Measurements from ENCODE around the gene ACSL1. TPM values are rescaled to one million over a fixed set of nuclear protein-coding genes. Genes with fewer than 3 reads are reported as not detected.
A peak's percentile ranks its signal among the peaks of the same experiment; 100 is the strongest.

The ACSL1 gene, protein sequence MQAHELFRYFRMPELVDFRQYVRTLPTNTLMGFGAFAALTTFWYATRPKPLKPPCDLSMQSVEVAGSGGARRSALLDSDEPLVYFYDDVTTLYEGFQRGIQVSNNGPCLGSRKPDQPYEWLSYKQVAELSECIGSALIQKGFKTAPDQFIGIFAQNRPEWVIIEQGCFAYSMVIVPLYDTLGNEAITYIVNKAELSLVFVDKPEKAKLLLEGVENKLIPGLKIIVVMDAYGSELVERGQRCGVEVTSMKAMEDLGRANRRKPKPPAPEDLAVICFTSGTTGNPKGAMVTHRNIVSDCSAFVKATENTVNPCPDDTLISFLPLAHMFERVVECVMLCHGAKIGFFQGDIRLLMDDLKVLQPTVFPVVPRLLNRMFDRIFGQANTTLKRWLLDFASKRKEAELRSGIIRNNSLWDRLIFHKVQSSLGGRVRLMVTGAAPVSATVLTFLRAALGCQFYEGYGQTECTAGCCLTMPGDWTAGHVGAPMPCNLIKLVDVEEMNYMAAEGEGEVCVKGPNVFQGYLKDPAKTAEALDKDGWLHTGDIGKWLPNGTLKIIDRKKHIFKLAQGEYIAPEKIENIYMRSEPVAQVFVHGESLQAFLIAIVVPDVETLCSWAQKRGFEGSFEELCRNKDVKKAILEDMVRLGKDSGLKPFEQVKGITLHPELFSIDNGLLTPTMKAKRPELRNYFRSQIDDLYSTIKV
- total RNA-seq (17.7 and 18.9 TPM in 2 replicates), polyA plus RNA-seq (6.7 and 7.3 TPM in 2 replicates), polyA minus RNA-seq (23.8 and 29.7 TPM in 2 replicates), Bru-seq, nascent RNA (percentile 55 among the genes with signal in this experiment), BruChase-seq, experiment 1, labeled RNA remaining after a 6-hour chase (percentile 60 among the genes with signal in this experiment), BruChase-seq, experiment 2, labeled RNA remaining after a 2-hour chase (percentile 57 among the genes with signal in this experiment)
- polyA plus RNA-seq (2011; cell fraction: cytosol; rRNA removed): 8.4 and 8.8 TPM in 2 replicates
- polyA plus RNA-seq (2011; cell fraction: nucleus; rRNA removed): 13.3 and 13.9 TPM in 2 replicates
- polyA plus RNA-seq (2012): 17.0 and 23.1 TPM in 2 replicates
- 7.1 TPM for polyA minus RNA-seq (2011; cell fraction: cytosol; rRNA and poly(A)+ RNA removed)
- polyA minus RNA-seq (2011; cell fraction: nucleus; rRNA and poly(A)+ RNA removed): 9.8 and 12.3 TPM in 2 replicates
- long read RNA-seq, transcript ACSL1-201 (21 exons, 3,832 nt): major isoform, 21 of 37 reads
- long read RNA-seq, partial matches to known transcripts: 3 of 37 reads
- long read RNA-seq, other reads (novel, unspliced or antisense): 11 of 37 reads

DNA sequence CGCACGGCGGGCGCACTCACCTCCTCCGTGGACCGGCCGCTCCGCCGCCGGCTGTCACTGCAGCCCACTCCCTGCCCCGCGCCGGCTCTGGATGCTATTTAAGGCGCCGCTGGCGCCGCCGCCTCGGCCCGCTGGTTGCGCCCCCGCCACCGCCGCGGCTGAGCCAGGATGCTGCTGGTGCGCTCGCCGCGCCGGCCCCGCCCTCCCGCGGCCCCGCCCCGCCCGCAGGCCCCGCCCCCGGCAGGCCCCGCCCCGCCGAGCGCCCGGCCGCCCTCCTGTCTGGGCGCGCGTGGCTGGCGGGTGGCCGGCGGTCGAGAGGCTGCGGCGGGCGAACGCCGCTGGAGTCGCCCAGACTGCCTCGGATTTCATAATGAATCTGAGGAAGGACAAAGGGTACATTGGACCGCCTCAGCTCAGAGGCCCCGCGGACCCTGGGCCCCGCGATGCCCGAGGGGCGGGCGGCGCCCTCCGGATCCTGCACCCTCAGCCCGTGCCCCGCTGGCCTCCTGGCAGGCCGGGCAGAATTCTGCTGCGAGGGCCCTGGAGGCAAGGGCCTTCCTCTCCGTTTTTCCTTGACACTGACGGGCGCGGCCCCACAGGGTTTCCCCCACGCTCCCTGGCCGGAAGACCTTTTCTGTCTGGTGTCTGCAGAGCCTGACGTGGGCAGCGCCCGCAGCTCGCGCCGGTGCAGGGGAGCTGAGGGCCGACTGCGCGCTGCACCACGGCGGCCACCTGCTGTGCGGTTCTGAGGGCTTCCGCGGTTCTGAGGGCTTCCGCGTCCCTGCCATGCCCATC is at the start of gene ACSL1:
Gene ACSL1 (minus strand): TSS at position 73 of the 795 bp plus-strand sequence. CDS start 22,454 bp downstream, outside the sequence.
- intact Hi-C loops (cut with micrococcal nuclease) (loop anchor here (1.0 to 10.0 kb wide), 7 partner anchors 81 to 1369 kb away; partner anchors contain the start of genes CENPU, CYP4V2 and IRF2), dilution Hi-C loops (cut with MboI; ENCODE audit: extremely low pct_ligation_motif_present, low sequenced_read_pairs) (no loop called here)
- no TSS peak for BruUV-seq (replicated peaks)
- H3K4me1 ChIP-seq (ENCODE audit: control insufficient read depth, extremely low read depth, insufficient read depth, low read length): peaks cover 13% of the 10 kb centered on the region
- DNase-seq (ENCODE audit: low read depth, low spot score) (peak; percentile 48), FAIRE-seq (peak; percentile 69)
- peaks cover 0 to 2% of the 10 kb centered on the region in 2 experiments for H3K27me3 ChIP-seq (ENCODE audit: control insufficient read depth in 2 of 2, insufficient read depth in 2 of 2, low read length in 2 of 2)
- TF ChIP-seq MYC (IDR thresholded peaks at IDR 0.05; ENCODE audit: low read depth, low read length) (no peak), EZH2 (IDR thresholded peaks at IDR 0.05; ENCODE audit: borderline replicate concordance, low read depth, low read length, severe bottlenecking) (no peak)
- H3K9me3 ChIP-seq (replicated peaks; ENCODE audit: control insufficient read depth, insufficient read depth, low read length): no peaks in the 10 kb centered on the region
- no peaks in the 10 kb centered on the region for H3K79me2 ChIP-seq (ENCODE audit: control insufficient read depth, insufficient read depth, low read length)
- H4K20me1 ChIP-seq (replicated peaks; ENCODE audit: control insufficient read depth, extremely low read depth, insufficient read depth, low read length): no peaks in the 10 kb centered on the region
- H3K9me1 ChIP-seq (replicated peaks; ENCODE audit: control insufficient read depth, extremely low read depth, insufficient read depth, low read length): no peaks in the 10 kb centered on the region
- H3K9ac ChIP-seq (replicated peaks; ENCODE audit: extremely low read depth, insufficient read depth, low read length): peak within 1 kb of the TSS; percentile 63
- peak within 1 kb of the TSS; percentile 90 for H3K4me2 ChIP-seq (ENCODE audit: insufficient read depth, low read length)
- ChIA-PET POLR2A (interaction anchor here (0.6 kb wide), 1 partner anchor 1302 kb away, joined by 5 read pairs; no protein-coding TSS in a partner anchor), CTCF (interaction anchor here (2.3 kb wide), 1 partner anchor 80 kb away, joined by 10 read pairs; no protein-coding TSS in a partner anchor)
- H2AFZ ChIP-seq (ENCODE audit: low read depth, low read length): peak within 1 kb of the TSS; percentile 96
- H3K36me3 ChIP-seq (ENCODE audit: control insufficient read depth in 2 of 2, extremely low read depth in 1 of 2, insufficient read depth in 2 of 2, low read length in 2 of 2): no peaks in the 10 kb centered on the region
- peak within 1 kb of the TSS; percentile 40 for H3K27ac ChIP-seq (ENCODE audit: insufficient read depth, low read depth, low read length)
- peak within 1 kb of the TSS; percentile 43 to 62 (median 51) for H3K4me3 ChIP-seq (replicated peaks in 1 of 3; ENCODE audit: insufficient read depth in 1 of 3, low read depth in 1 of 3, low read length in 3 of 3)

Measured in endothelial cell of umbilical vein (primary cell).